ENCODE data around the gene ZNF584.

The ZNF584 gene

DNA sequence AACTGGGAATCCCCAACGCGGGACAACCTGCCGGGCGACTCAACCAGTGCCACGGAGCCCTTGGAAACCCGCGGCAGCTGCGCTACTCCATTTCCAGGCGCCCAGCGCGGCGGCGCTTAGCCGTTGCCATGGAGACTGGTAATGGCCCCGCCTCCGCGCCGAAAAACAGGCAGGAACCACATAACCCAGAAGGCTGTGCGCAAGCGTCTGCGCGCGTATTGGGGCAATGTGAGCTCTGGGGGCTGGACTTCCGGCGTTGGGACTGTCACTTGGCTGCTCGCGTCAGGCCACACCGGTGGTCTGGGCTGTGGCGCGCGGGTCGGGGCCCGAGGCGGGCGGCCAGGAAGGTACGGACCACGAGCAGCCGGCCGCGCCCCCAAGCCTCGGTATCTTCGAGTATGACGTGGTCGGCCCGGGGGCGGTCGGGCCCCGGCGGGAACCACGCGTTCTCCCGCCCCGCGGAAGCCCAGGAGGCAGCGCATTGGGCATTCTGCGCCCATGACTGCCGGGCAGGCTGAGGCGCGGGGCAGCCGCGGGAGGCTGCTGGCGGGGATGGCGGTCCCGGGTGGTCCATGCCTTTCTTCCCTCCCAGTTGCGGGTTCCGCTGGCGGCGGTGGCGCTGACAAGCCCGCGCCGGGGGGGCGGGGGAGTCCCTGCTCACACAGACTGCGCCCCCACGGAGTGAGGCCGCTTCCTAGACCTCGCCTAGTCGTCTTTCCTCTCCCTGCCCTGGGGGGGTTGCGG, 43.1 kb downstream of the ZNF584 start, which contains the start of gene ZNF324B:
Gene ZNF324B (plus strand): TSS at position 265 of the 744 bp plus-strand sequence. CDS start 2,080 bp downstream, outside the sequence.
- TF ChIP-seq POLR2A (IDR thresholded peaks at IDR 0.05; ENCODE audit: extremely low read depth, insufficient read length) (peak; percentile 66), MYC (IDR thresholded peaks at IDR 0.05; ENCODE audit: low read depth, low read length) (peak; percentile 52)
- TF ChIP-seq, protein P1, sequence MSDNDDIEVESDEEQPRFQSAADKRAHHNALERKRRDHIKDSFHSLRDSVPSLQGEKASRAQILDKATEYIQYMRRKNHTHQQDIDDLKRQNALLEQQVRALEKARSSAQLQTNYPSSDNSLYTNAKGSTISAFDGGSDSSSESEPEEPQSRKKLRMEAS (IDR thresholded peaks at IDR 0.05; ENCODE audit: low read depth, low read length): peak; percentile 67
- TF ChIP-seq, protein P2, sequence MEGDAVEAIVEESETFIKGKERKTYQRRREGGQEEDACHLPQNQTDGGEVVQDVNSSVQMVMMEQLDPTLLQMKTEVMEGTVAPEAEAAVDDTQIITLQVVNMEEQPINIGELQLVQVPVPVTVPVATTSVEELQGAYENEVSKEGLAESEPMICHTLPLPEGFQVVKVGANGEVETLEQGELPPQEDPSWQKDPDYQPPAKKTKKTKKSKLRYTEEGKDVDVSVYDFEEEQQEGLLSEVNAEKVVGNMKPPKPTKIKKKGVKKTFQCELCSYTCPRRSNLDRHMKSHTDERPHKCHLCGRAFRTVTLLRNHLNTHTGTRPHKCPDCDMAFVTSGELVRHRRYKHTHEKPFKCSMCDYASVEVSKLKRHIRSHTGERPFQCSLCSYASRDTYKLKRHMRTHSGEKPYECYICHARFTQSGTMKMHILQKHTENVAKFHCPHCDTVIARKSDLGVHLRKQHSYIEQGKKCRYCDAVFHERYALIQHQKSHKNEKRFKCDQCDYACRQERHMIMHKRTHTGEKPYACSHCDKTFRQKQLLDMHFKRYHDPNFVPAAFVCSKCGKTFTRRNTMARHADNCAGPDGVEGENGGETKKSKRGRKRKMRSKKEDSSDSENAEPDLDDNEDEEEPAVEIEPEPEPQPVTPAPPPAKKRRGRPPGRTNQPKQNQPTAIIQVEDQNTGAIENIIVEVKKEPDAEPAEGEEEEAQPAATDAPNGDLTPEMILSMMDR (IDR thresholded peaks at IDR 0.05; ENCODE audit: low read depth, low read length): no peak
- H3K4me3 ChIP-seq (ENCODE audit: low read depth, low read length): peak within 1 kb of the TSS; percentile 40
- DNase-seq (ENCODE audit: low read depth): peak; percentile 95

DNA sequence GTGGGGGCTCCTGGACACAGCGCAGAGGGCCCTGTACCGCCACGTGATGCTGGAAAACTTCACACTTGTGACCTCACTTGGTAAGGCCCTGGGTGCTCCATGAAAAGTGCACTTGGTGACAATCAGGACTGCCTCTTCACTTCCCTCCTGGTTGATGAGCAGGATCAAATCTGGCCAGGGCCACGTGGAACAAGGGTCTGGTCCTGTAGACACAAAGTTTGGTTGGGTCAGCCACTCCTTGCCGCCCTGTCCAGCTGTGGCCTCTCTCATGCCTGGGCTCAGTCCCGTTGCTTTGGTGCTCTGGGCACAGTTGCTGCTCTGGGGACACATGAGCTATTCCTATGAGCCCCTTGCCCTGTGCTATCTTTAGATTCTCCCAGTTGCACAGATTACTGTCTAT, 45.3 kb downstream of the ZNF584 start:
- no peak overlapping the region for H3K4me3 ChIP-seq (ENCODE audit: low read depth, low read length)

DNA sequence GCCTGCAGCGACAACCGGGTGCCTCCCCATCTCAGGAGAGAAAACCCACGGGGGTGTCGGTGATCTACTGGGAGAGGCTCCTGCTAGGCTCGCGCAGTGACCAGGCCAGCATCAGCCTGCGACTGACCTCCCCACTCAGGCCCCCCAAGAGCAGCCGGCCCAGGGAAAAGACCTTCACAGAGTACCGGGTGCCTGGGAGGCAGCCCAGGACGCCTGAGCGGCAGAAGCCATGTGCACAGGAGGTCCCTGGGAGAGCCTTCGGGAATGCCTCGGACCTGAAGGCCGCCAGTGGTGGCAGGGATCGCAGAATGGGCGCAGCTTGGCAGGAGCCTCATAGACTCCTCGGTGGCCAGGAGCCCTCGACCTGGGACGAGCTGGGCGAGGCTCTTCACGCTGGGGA, 46.9 kb downstream of the ZNF584 start:
- H3K4me3 ChIP-seq (ENCODE audit: low read depth, low read length): no peak overlapping the region
- TF ChIP-seq MYC (IDR thresholded peaks at IDR 0.05; ENCODE audit: low read depth, low read length) (no peak), POLR2A (IDR thresholded peaks at IDR 0.05; ENCODE audit: extremely low read depth, insufficient read length) (no peak)
- TF ChIP-seq, protein P1 (IDR thresholded peaks at IDR 0.05; ENCODE audit: low read depth, low read length): no peak
- TF ChIP-seq, protein P2 (IDR thresholded peaks at IDR 0.05; ENCODE audit: low read depth, low read length): no peak
- no peak for DNase-seq (ENCODE audit: low read depth)

More for the DNA sequence above, 45.3 kb downstream of the ZNF584 start:
- TF ChIP-seq, protein P1 (IDR thresholded peaks at IDR 0.05; ENCODE audit: low read depth, low read length): no peak
- TF ChIP-seq POLR2A (IDR thresholded peaks at IDR 0.05; ENCODE audit: extremely low read depth, insufficient read length): no peak
- TF ChIP-seq MYC (IDR thresholded peaks at IDR 0.05; ENCODE audit: low read depth, low read length): no peak
- TF ChIP-seq, protein P2 (IDR thresholded peaks at IDR 0.05; ENCODE audit: low read depth, low read length): no peak
- DNase-seq (ENCODE audit: low read depth): no peak

DNA sequence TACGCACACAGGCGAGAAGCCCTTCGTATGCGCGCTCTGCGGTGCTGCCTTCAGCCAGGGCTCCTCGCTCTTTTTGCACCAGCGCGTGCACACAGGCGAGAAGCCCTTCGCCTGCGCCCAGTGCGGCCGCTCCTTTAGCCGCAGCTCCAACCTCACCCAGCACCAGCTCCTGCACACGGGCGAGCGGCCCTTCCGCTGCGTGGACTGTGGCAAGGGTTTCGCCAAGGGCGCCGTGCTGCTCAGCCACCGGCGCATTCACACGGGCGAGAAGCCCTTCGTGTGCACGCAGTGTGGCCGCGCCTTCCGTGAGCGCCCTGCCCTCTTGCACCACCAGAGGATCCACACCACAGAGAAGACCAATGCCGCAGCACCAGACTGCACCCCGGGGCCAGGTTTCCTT, 47.7 kb downstream of the ZNF584 start:
- no peak overlapping the region for H3K4me3 ChIP-seq (ENCODE audit: low read depth, low read length)

DNA sequence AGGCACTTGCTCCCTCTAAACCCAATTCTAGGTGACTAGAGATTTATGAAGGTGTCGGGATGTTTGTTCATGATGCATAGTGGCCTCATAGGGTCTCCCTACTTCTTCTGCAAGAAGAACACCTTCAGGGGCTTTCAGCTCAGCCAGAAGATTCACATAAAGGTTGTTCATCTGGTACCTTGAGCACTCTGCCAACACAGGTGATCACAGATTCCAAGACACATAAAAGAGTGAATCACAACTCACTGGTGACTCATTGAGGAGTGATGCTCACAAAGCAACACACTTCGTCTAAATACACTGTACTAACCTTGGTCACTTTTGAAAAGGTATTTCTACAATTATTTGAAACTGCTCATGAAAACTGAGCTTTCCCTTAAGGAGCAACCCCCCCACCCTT, 51.6 kb downstream of the ZNF584 start:
- no peak overlapping the region for H3K4me3 ChIP-seq (ENCODE audit: low read depth, low read length)
- TF ChIP-seq POLR2A (IDR thresholded peaks at IDR 0.05; ENCODE audit: extremely low read depth, insufficient read length) (no peak), MYC (IDR thresholded peaks at IDR 0.05; ENCODE audit: low read depth, low read length) (no peak)
- TF ChIP-seq, protein P1 (IDR thresholded peaks at IDR 0.05; ENCODE audit: low read depth, low read length): no peak
- TF ChIP-seq, protein P2 (IDR thresholded peaks at IDR 0.05; ENCODE audit: low read depth, low read length): no peak
- no peak for DNase-seq (ENCODE audit: low read depth)

More for the DNA sequence above, 47.7 kb downstream of the ZNF584 start:
- no peak for TF ChIP-seq MYC (IDR thresholded peaks at IDR 0.05; ENCODE audit: low read depth, low read length)
- TF ChIP-seq, protein P1 (IDR thresholded peaks at IDR 0.05; ENCODE audit: low read depth, low read length): no peak
- DNase-seq (ENCODE audit: low read depth): no peak

DNA sequence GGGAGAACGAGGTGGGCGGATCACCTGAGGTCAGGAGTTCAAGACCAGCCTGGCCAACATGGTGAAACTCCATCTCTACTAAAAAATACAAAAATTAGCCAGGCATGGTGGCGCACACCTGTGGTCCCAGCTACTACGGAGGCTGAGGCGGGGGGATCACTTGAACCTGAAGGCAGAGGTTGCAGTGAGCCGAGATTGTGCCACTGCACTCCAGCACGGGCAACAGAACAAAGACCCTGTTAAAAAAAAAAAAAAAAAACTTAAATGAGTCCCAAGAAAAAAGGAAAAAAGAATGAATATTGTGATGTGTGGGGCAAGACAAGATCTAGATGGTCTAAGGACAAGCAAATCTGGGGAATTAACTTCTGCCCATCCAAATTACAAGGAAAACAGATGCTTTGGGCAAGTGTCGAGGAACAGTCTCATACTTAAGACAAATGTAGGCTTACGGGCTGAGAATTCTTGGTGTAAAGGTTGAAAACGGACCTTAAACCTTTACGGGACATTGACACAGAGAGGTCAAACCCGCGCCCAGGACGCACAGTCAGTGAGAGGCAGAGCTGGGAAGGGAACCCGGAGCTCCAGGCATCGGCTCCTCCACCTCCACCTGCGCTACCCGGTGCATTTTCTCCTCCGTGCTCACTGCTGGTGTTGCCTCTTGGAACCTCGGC, 57.8 kb downstream of the ZNF584 start:
- no peak for TF ChIP-seq POLR2A (IDR thresholded peaks at IDR 0.05; ENCODE audit: extremely low read depth, insufficient read length)
- TF ChIP-seq, protein P1 (IDR thresholded peaks at IDR 0.05; ENCODE audit: low read depth, low read length): no peak
- TF ChIP-seq MYC (IDR thresholded peaks at IDR 0.05; ENCODE audit: low read depth, low read length): no peak
- TF ChIP-seq, protein P2 (IDR thresholded peaks at IDR 0.05; ENCODE audit: low read depth, low read length): no peak
- DNase-seq (ENCODE audit: low read depth): no peak
- peak overlapping the region; percentile 49 for H3K4me3 ChIP-seq (ENCODE audit: low read depth, low read length)

All from NB4 (cell line).